Adrenal gland (tissue), 12 donors: Measurements from ENCODE around the gene KCNMA1. TPM values are rescaled to one million over a fixed set of nuclear protein-coding genes. Genes with fewer than 3 reads are reported as not detected.

Experiments used
- DNase-seq, 7 donors: peaks; one replicate each; pipeline ENCODE4 v3.0.0-alpha.2; 2019 to 2020
- H3K27ac ChIP-seq, 5 donors: fragments of 200-600 bp; sonication (generic) in 4 of 5; 1 replicate in 3 of 5; 2 replicates in 2 of 5; pipeline versions ENCODE4 v1.5.1 to v1.8.0; 2016 to 2020; ENCODE audit warnings: mild to moderate bottlenecking in 1 of 5
- H3K27me3 ChIP-seq: fragments of 200-600 bp; 2 replicates; pipeline ENCODE4 v1.8.0; 2021
- H3K36me3 ChIP-seq, 2 donors: fragments of 200-600 bp; replicated peaks in 1 of 2; 1 replicate in 1 of 2; 2 replicates in 1 of 2; pipeline versions ENCODE4 v1.5.1 to v1.8.0; 2018 to 2022
- H3K4me1 ChIP-seq, 2 donors: fragments of 200-600 bp; replicated peaks in 1 of 2; 1 replicate in 1 of 2; 2 replicates in 1 of 2; pipeline versions ENCODE4 v1.5.1 to v1.8.0; 2018 to 2021
- H3K4me3 ChIP-seq, 4 donors: fragments of 200-600 bp; sonication (generic) in 3 of 4; one replicate each; pipeline ENCODE4 v1.5.1; 2016 to 2018
- H3K9me3 ChIP-seq, 3 donors: fragments of 200-600 bp; sonication (generic) in 1 of 3; replicated peaks in 1 of 3; 1 replicate in 2 of 3; 2 replicates in 1 of 3; pipeline versions ENCODE4 v1.5.1 to v1.8.0; 2016 to 2021
- POLR2A ChIP-seq, 2 donors: fragments of 450-650 bp; IDR thresholded peaks; one replicate each; pipeline ENCODE4 v1.6.1; 2017; ENCODE audit warnings: antibody characterized with exemption in 2 of 2, mild to moderate bottlenecking in 2 of 2, moderate library complexity in 1 of 2
- WGBS, 4 donors: extraction: QIAGEN DNeasy Blood & Tissue Kit in 2 of 4; methylation state at CpG; one replicate each; pipeline versions ENCODE4 v1.1.5 to v1.1.7; 2013 to 2017; 5-methylcytosine and 5-hydroxymethylcytosine counted together
- intact Hi-C, 2 donors: fragments of 100-400 bp; cut with DNase I; formaldehyde crosslinking; loops; one replicate each; pipeline versions ENCODE4 v1.14.1 to v1.15.0; 2022 to 2023
- polyA plus RNA-seq, 3 donors: library from polyadenylated mRNA; stranded (reverse); fragments of 200-250 nt in 2 of 3; fragments of 350-450 nt in 1 of 3; fragmentation: Illumina TruSeq in 1 of 3; extraction: RNeasy Lipid Tissue Mini Kit (QIAGEN cat#74804) in 1 of 3; gene quantifications; one replicate each; pipeline ENCODE4 v1.2.3, GENCODE V29; 2013 to 2014
- total RNA-seq, 9 donors: library from RNA; depleted of rRNA in 4 of 9; stranded (reverse); fragments of >200 nt in 4 of 9; fragments of 120-200 nt in 1 of 9; fragmentation: NEBNext Ultra II Directional in 1 of 9; extraction: Animal tissue kit (Norgen Biotek cat#: 25700) in 1 of 9; gene quantifications; one replicate each; pipeline versions ENCODE4 v1.1.0 to v1.2.4, GENCODE V29; 2013 to 2023
- TF ChIP-seq, protein P1 (sequence below), 6 experiments: fragments of 450-650 bp in 4 of 6; fragments of 200-600 bp in 2 of 6; sonication (generic) in 1 of 6; IDR thresholded peaks; 1 replicate in 5 of 6; 2 replicates in 1 of 6; pipeline versions ENCODE4 v1.5.1 to v1.8.0; 2016 to 2021; ENCODE audit warnings: antibody characterized with exemption in 6 of 6, mild to moderate bottlenecking in 2 of 6, moderate library complexity in 1 of 6
- donor health status: healthy with polysubstance abuse.
- donor health status: Bipolar disorder and iron deficiency.
- donor health status: DM: yes; HTN: yes; CAD: no.
- donor health status: DM: no; HTN: no; CAD: no.
- donor health status: DM: no; HTN: no; CAD: no.
- donor health status: DM: yes; HTN: yes; CAD: no.

KCNMA1 gene
- total and polyA plus RNA-seq, 12 donors = 6.4 to 37.7 (median 13.4) TPM

GRCh38 chr10:76969366-76969948, 668.2 kb downstream of the KCNMA1 start:
- TF ChIP-seq, protein P1, sequence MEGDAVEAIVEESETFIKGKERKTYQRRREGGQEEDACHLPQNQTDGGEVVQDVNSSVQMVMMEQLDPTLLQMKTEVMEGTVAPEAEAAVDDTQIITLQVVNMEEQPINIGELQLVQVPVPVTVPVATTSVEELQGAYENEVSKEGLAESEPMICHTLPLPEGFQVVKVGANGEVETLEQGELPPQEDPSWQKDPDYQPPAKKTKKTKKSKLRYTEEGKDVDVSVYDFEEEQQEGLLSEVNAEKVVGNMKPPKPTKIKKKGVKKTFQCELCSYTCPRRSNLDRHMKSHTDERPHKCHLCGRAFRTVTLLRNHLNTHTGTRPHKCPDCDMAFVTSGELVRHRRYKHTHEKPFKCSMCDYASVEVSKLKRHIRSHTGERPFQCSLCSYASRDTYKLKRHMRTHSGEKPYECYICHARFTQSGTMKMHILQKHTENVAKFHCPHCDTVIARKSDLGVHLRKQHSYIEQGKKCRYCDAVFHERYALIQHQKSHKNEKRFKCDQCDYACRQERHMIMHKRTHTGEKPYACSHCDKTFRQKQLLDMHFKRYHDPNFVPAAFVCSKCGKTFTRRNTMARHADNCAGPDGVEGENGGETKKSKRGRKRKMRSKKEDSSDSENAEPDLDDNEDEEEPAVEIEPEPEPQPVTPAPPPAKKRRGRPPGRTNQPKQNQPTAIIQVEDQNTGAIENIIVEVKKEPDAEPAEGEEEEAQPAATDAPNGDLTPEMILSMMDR (IDR thresholded peaks at IDR 0.05) = no peak
- no peak for TF ChIP-seq POLR2A (IDR thresholded peaks at IDR 0.05)
- Histone ChIP-seq H3K36me3 (no peaks in the 10 kb centered on the region), H3K27me3 (no peaks in the 10 kb centered on the region), H3K4me3 (no peak overlapping the region), H3K9me3 (no peaks in the 10 kb centered on the region), H3K27ac (no peak overlapping the region), H3K4me1 (no peaks in the 10 kb centered on the region)
- intact Hi-C loops = no loop called here
- WGBS, 4 donors = 83 to 91% (median 84%) methylated on average over 9 of the region's 9 CpGs
- DNase-seq = no peak

GRCh38 chr10:76968483-76968882, 669.1 kb downstream of the KCNMA1 start:
- Histone ChIP-seq H3K4me3 (no peak overlapping the region), H3K4me1 (no peaks in the 10 kb centered on the region), H3K9me3 (no peaks in the 10 kb centered on the region), H3K27ac (no peak overlapping the region), H3K27me3 (no peaks in the 10 kb centered on the region), H3K36me3 (no peaks in the 10 kb centered on the region)
- no peak for TF ChIP-seq POLR2A (IDR thresholded peaks at IDR 0.05)
- TF ChIP-seq, protein P1 (IDR thresholded peaks at IDR 0.05) = no peak
- intact Hi-C loops = no loop called here
- no peak for DNase-seq
- WGBS, 4 donors = 79 to 90% (median 81%) methylated on average over 2 of the region's 2 CpGs

- intact Hi-C loops = no loop called here
- DNase-seq = no peak
- TF ChIP-seq POLR2A (IDR thresholded peaks at IDR 0.05) = no peak
- TF ChIP-seq, protein P1 (IDR thresholded peaks at IDR 0.05) = no peak
- no peak overlapping the region for H3K4me3 ChIP-seq
- H3K36me3 ChIP-seq = no peaks in the 10 kb centered on the region
- no peaks in the 10 kb centered on the region for H3K27me3 ChIP-seq
- no peaks in the 10 kb centered on the region for H3K9me3 ChIP-seq
- no peaks in the 10 kb centered on the region for H3K4me1 ChIP-seq
- H3K27ac ChIP-seq = no peak overlapping the region
- WGBS, 4 donors = 46 to 58% (median 55%) methylated on average over 4 of the region's 4 CpGs
Measured at GRCh38 chr10:76962851-76963250, 674.8 kb downstream of the KCNMA1 start.

- no peak for DNase-seq
- Histone ChIP-seq H3K36me3 (no peaks in the 10 kb centered on the region), H3K4me1 (no peaks in the 10 kb centered on the region), H3K4me3 (no peak overlapping the region), H3K9me3 (no peaks in the 10 kb centered on the region), H3K27me3 (no peaks in the 10 kb centered on the region), H3K27ac (no peak overlapping the region)
- TF ChIP-seq, protein P1 (IDR thresholded peaks at IDR 0.05) = no peak
- TF ChIP-seq POLR2A (IDR thresholded peaks at IDR 0.05) = no peak
- 70 to 81% (median 72%) methylated on average over 5 of the region's 5 CpGs for WGBS, 4 donors
- intact Hi-C loops = no loop called here
Measured at GRCh38 chr10:76961841-76962240, 675.8 kb downstream of the KCNMA1 start.
